Thyroid gland (tissue), 4 donors: ENCODE data around the gene AK9.

ENCODE experiments used
- POLR2A ChIP-seq, 2 donors: fragments of 450-650 bp; IDR thresholded peaks; one replicate each; pipeline ENCODE4 v1.6.1; 2017; ENCODE audit warnings: antibody characterized with exemption in 2 of 2, mild to moderate bottlenecking in 2 of 2, moderate library complexity in 1 of 2
- TF ChIP-seq, protein P1 (sequence below), 6 experiments: fragments of 200-600 bp in 3 of 6; fragments of 450-650 bp in 3 of 6; sonication (generic) in 3 of 6; IDR thresholded peaks; one replicate each; pipeline ENCODE4 v1.5.1; 2016 to 2019; ENCODE audit warnings: antibody characterized with exemption in 6 of 6, mild to moderate bottlenecking in 2 of 6, inconsistent platforms in 1 of 6, moderate library complexity in 1 of 6

DNA sequence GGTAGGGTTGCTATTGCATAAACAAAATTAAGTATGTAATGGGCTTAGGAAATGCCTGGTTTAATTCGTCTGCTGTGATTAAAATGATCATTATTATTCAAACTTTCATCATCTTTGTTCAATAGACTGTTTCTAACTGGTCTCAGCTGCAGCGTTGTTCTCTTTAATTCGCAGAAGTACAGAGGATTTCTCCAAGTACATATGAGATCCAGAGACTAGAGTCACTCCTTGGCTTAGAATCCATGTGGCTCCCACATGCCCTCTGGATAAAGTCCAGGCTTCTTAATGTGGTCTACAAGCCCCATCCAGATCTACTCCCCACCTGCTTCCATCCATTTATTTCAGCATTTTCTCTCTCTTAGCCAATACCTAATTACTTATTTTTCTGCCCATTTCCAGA, 206.9 kb downstream of the AK9 start:
- TF ChIP-seq POLR2A (IDR thresholded peaks at IDR 0.05) = no peak
- TF ChIP-seq, protein P1, sequence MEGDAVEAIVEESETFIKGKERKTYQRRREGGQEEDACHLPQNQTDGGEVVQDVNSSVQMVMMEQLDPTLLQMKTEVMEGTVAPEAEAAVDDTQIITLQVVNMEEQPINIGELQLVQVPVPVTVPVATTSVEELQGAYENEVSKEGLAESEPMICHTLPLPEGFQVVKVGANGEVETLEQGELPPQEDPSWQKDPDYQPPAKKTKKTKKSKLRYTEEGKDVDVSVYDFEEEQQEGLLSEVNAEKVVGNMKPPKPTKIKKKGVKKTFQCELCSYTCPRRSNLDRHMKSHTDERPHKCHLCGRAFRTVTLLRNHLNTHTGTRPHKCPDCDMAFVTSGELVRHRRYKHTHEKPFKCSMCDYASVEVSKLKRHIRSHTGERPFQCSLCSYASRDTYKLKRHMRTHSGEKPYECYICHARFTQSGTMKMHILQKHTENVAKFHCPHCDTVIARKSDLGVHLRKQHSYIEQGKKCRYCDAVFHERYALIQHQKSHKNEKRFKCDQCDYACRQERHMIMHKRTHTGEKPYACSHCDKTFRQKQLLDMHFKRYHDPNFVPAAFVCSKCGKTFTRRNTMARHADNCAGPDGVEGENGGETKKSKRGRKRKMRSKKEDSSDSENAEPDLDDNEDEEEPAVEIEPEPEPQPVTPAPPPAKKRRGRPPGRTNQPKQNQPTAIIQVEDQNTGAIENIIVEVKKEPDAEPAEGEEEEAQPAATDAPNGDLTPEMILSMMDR (IDR thresholded peaks at IDR 0.05) = no peak
